ENCODE results near the gene FGFR3.
A peak's percentile ranks its signal among the peaks of the same experiment; 100 is the strongest.

Gene FGFR3

DNA sequence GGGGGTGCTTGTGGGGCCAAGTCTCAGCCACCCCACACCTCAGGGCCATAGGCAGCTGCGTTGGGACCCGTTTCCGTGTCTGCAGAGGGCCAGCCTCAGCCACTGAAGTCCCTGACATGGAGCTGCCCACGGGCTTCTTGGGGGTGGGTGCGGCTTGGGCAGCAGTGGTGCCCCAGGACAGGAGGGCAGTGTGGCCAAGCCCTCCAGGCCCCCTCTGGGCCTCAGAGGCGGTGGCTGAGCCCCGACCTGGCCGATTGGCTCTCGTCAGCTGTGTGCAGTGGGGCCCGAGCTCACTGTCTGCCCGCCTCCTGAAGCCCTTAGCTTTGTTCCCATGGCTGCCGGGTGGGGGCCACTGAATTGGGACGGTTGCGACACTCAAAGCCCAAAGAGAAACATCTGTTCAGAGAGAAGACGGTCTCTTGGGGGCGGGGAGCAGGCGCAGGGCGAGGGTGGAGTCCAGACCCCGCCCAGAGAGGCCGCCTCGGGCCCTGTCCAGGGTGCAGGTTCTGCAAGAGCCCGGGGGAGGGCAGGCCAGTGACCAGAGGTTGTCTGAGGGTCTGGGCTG is 9.1 kb downstream of the FGFR3 start:
- H3K4me1 ChIP-seq (ENCODE audit: low read depth, poor library complexity, severe bottlenecking): no peaks in the 10 kb centered on the region
- no peak overlapping the region for H3K4me2 ChIP-seq
- no peak overlapping the region for H3K4me3 ChIP-seq (IDR thresholded peaks at IDR 0.05; ENCODE audit: insufficient read depth, low read depth, low read length)
- no peaks in the 10 kb centered on the region for H4K20me1 ChIP-seq (ENCODE audit: insufficient read depth)
- peaks cover 3% of the 10 kb centered on the region; the same call in 1 of the 2 replicates for H3K36me3 ChIP-seq (ENCODE audit: insufficient read depth)
- H3K27me3 ChIP-seq (ENCODE audit: insufficient read depth, low read depth): 0 out of 2 replicates have a peak, but pooled peaks cover 3% of the 10 kb centered on the region
- H2AFZ ChIP-seq (ENCODE audit: low read depth): no peak overlapping the region
- H3K79me2 ChIP-seq (ENCODE audit: insufficient read depth, low read depth): peaks cover 6% of the 10 kb centered on the region; the same call in 1 of the 2 replicates
- peak overlapping the region; percentile 22; the same call in 1 of the 2 replicates for H3K27ac ChIP-seq
- TF ChIP-seq, protein P1, sequence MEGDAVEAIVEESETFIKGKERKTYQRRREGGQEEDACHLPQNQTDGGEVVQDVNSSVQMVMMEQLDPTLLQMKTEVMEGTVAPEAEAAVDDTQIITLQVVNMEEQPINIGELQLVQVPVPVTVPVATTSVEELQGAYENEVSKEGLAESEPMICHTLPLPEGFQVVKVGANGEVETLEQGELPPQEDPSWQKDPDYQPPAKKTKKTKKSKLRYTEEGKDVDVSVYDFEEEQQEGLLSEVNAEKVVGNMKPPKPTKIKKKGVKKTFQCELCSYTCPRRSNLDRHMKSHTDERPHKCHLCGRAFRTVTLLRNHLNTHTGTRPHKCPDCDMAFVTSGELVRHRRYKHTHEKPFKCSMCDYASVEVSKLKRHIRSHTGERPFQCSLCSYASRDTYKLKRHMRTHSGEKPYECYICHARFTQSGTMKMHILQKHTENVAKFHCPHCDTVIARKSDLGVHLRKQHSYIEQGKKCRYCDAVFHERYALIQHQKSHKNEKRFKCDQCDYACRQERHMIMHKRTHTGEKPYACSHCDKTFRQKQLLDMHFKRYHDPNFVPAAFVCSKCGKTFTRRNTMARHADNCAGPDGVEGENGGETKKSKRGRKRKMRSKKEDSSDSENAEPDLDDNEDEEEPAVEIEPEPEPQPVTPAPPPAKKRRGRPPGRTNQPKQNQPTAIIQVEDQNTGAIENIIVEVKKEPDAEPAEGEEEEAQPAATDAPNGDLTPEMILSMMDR (conservative IDR thresholded peaks at IDR 0.05; ENCODE audit: low read depth, low read length): no peak
- no peak overlapping the region; the same call in 1 of the 2 replicates for H3K9ac ChIP-seq

GRCh38 chr4:1802720-1803522 is 9.8 kb downstream of the FGFR3 start:
- H3K27me3 ChIP-seq (ENCODE audit: insufficient read depth, low read depth): 0 out of 2 replicates have a peak, but pooled peaks cover 3% of the 10 kb centered on the region
- no peak overlapping the region; the same call in 1 of the 2 replicates for H3K9ac ChIP-seq
- no peaks in the 10 kb centered on the region for H3K36me3 ChIP-seq (ENCODE audit: insufficient read depth)
- no peak overlapping the region for H2AFZ ChIP-seq (ENCODE audit: low read depth)
- no peaks in the 10 kb centered on the region for H3K79me2 ChIP-seq (ENCODE audit: insufficient read depth, low read depth)
- TF ChIP-seq, protein P1 (conservative IDR thresholded peaks at IDR 0.05; ENCODE audit: low read depth, low read length): no peak
- H3K4me1 ChIP-seq (ENCODE audit: low read depth, poor library complexity, severe bottlenecking): no peaks in the 10 kb centered on the region
- H4K20me1 ChIP-seq (ENCODE audit: insufficient read depth): no peaks in the 10 kb centered on the region
- no peak overlapping the region for H3K4me2 ChIP-seq
- H3K27ac ChIP-seq: peak overlapping the region; percentile 22; the same call in 1 of the 2 replicates
- no peak overlapping the region for H3K4me3 ChIP-seq (IDR thresholded peaks at IDR 0.05; ENCODE audit: insufficient read depth, low read depth, low read length)

DNA sequence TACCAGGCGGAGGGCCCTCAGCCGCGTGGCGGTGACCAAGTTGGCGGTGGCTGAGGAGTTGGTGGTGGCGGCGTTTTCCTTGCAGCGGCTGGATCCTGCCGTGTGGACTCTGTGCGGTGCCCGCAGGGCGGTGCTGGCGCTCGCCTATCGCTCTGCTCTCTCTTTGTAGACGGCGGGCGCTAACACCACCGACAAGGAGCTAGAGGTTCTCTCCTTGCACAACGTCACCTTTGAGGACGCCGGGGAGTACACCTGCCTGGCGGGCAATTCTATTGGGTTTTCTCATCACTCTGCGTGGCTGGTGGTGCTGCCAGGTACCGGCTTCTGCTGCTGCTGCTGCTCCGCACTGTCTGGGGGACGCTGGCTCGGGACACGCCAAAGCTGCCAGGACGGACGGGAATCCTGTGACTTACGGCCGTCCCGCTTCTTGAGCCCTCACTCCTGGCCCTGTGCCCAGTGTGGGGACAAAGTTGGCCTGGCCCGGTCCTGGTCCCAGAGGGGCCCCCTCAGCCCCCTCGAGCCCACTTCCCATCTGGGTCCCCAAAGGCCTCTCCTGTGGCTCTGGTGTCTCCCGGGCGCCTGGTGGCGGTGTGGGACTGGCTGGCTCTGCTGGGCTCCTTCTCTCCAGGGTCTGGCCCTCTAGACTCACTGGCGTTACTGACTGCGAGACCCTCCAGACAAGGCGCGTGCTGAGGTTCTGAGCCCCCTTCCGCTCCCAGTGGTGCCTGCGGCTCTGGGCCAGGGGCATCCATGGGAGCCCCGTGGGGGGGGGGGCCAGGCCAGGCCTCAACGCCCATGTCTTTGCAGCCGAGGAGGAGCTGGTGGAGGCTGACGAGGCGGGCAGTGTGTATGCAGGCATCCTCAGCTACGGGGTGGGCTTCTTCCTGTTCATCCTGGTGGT is 10.7 kb downstream of the FGFR3 start:
- Histone ChIP-seq H3K36me3 (ENCODE audit: insufficient read depth) (no peaks in the 10 kb centered on the region), H3K27ac (peak overlapping the region; percentile 20; the same call in 1 of the 2 replicates), H3K27me3 (ENCODE audit: insufficient read depth, low read depth) (0 out of 2 replicates have a peak, but pooled peaks cover 3% of the 10 kb centered on the region), H3K4me3 (IDR thresholded peaks at IDR 0.05; ENCODE audit: insufficient read depth, low read depth, low read length) (no peak overlapping the region), H4K20me1 (ENCODE audit: insufficient read depth) (no peaks in the 10 kb centered on the region), H3K79me2 (ENCODE audit: insufficient read depth, low read depth) (no peaks in the 10 kb centered on the region), H3K4me1 (ENCODE audit: low read depth, poor library complexity, severe bottlenecking) (no peaks in the 10 kb centered on the region), H3K9ac (no peak overlapping the region; the same call in 1 of the 2 replicates), H3K4me2 (no peak overlapping the region), H2AFZ (ENCODE audit: low read depth) (no peak overlapping the region)
- TF ChIP-seq, protein P1 (conservative IDR thresholded peaks at IDR 0.05; ENCODE audit: low read depth, low read length): no peak
